Loucy (cell line): ENCODE measurements around the gene PRL.

Source experiments
- H2AFZ ChIP-seq: fragments of 200-600 bp; sonication (generic); 2 replicates; pipeline ENCODE4 v1.6.0; 2016; ENCODE audit warnings: antibody characterized with exemption, mild to moderate bottlenecking, low read length, moderate library complexity
- H3F3A ChIP-seq: fragments of 200-600 bp; 2 replicates; pipeline ENCODE4 v1.6.0; 2016; ENCODE audit warnings: antibody characterized with exemption, low read depth, mild to moderate bottlenecking
- H3K27me3 ChIP-seq: fragments of 200-600 bp; sonication (generic); 2 replicates; pipeline ENCODE4 v1.6.1; 2014; ENCODE audit warnings: low read length, mild to moderate bottlenecking; ENCODE audit not compliant: insufficient read depth, poor library complexity, severe bottlenecking
- H3K36me3 ChIP-seq: fragments of 200-600 bp; sonication (generic); 2 replicates; pipeline ENCODE4 v1.6.1; 2016; ENCODE audit warnings: low read length; ENCODE audit not compliant: insufficient read depth
- H3K4me1 ChIP-seq: fragments of 200-600 bp; sonication (generic); 2 replicates; pipeline ENCODE4 v1.5.1; 2014; ENCODE audit warnings: low read length, mild to moderate bottlenecking; ENCODE audit not compliant: insufficient read depth, poor library complexity, severe bottlenecking
- H3K4me2 ChIP-seq: fragments of 200-600 bp; sonication (generic); 2 replicates; pipeline ENCODE4 v1.6.0; 2014; ENCODE audit warnings: antibody characterized with exemption, low read length, low read depth, mild to moderate bottlenecking; ENCODE audit not compliant: poor library complexity, severe bottlenecking
- H3K4me3 ChIP-seq: fragments of 200-600 bp; sonication (generic); 2 replicates; pipeline ENCODE4 v1.5.1; 2014; ENCODE audit warnings: low read length, mild to moderate bottlenecking, mixed read lengths; ENCODE audit not compliant: poor library complexity, severe bottlenecking
- H3K79me2 ChIP-seq: fragments of 200-600 bp; sonication (generic); 2 replicates; pipeline ENCODE4 v1.6.1; 2014; ENCODE audit warnings: low read length; ENCODE audit not compliant: insufficient read depth
- H3K9ac ChIP-seq: fragments of 200-600 bp; sonication (generic); 2 replicates; pipeline ENCODE4 v1.6.0; 2014; ENCODE audit warnings: mild to moderate bottlenecking, low read depth, low read length, moderate library complexity; ENCODE audit not compliant: poor library complexity, severe bottlenecking
- H3K9me2 ChIP-seq: fragments of 200-600 bp; sonication (generic); replicated peaks from 2 replicates; pipeline ENCODE4 v1.6.1; 2016; ENCODE audit warnings: low read depth, low read length, mixed read lengths
- H3K9me3 ChIP-seq: fragments of 200-600 bp; sonication (generic); 2 replicates; pipeline ENCODE4 v1.6.1; 2014; ENCODE audit warnings: mild to moderate bottlenecking, antibody characterized with exemption, low read length, low read depth; ENCODE audit not compliant: insufficient read depth
- H4K20me1 ChIP-seq: fragments of 200-600 bp; sonication (generic); 2 replicates; pipeline ENCODE4 v1.6.0; 2014; ENCODE audit warnings: antibody characterized with exemption, low read length, mild to moderate bottlenecking; ENCODE audit not compliant: insufficient read depth, poor library complexity, severe bottlenecking
- CTCF ChIP-seq: fragments of 200-600 bp; sonication (generic); conservative IDR thresholded peaks from 2 replicates; pipeline ENCODE4 v1.5.1; 2014; ENCODE audit warnings: mild to moderate bottlenecking, antibody characterized with exemption, low read length
- EZH2phosphoT487 ChIP-seq: fragments of 200-600 bp; IDR thresholded peaks from 2 replicates; pipeline ENCODE4 v1.6.1; 2018; ENCODE audit warnings: antibody characterized with exemption, mild to moderate bottlenecking, moderate library complexity, borderline replicate concordance

PRL gene

GRCh38 chr6:22322103-22323030, 25.5 kb upstream of the PRL start:
- peak overlapping the region; percentile 3 for H3K4me2 ChIP-seq
- peaks cover 10% of the 10 kb centered on the region for H3K4me1 ChIP-seq
- no peak overlapping the region for H3K9ac ChIP-seq

GRCh38 chr6:22320750-22321149, 23.9 kb upstream of the PRL start:
- Histone ChIP-seq H3K4me2 (no peak overlapping the region), H3K79me2 (no peaks in the 10 kb centered on the region), H3K9me3 (no peaks in the 10 kb centered on the region), H3K36me3 (no peaks in the 10 kb centered on the region), H3F3A (no peaks in the 10 kb centered on the region), H3K9me2 (no peaks in the 10 kb centered on the region), H3K9ac (no peak overlapping the region), H3K4me1 (peaks cover 10% of the 10 kb centered on the region), H4K20me1 (no peaks in the 10 kb centered on the region), H3K27me3 (no peaks in the 10 kb centered on the region), H3K4me3 (no peak overlapping the region), H2AFZ (no peak overlapping the region)
- no peak for TF ChIP-seq CTCF
- no peak for TF ChIP-seq EZH2phosphoT487

More at GRCh38 chr6:22322103-22323030, 25.5 kb upstream of the PRL start:
- no peaks in the 10 kb centered on the region for H4K20me1 ChIP-seq
- H3F3A ChIP-seq: no peaks in the 10 kb centered on the region
- no peaks in the 10 kb centered on the region for H3K9me2 ChIP-seq
- no peaks in the 10 kb centered on the region for H3K27me3 ChIP-seq
- H3K9me3 ChIP-seq: no peaks in the 10 kb centered on the region
- TF ChIP-seq EZH2phosphoT487 (no peak), CTCF (no peak)
- H3K4me3 ChIP-seq: no peak overlapping the region
- H3K79me2 ChIP-seq: no peaks in the 10 kb centered on the region
- no peaks in the 10 kb centered on the region for H3K36me3 ChIP-seq
- 0 out of 2 replicates have a peak overlapping the region, but pooled peaks have one; percentile 5 for H2AFZ ChIP-seq

- no peaks in the 10 kb centered on the region for H4K20me1 ChIP-seq
- no peaks in the 10 kb centered on the region for H3F3A ChIP-seq
- no peak overlapping the region for H3K4me2 ChIP-seq
- TF ChIP-seq EZH2phosphoT487 (no peak), CTCF (no peak)
- peaks cover 5% of the 10 kb centered on the region; the same call in 1 of the 2 replicates for H3K9me3 ChIP-seq
- H3K9ac ChIP-seq: no peak overlapping the region
- H3K27me3 ChIP-seq: no peaks in the 10 kb centered on the region
- no peaks in the 10 kb centered on the region for H3K79me2 ChIP-seq
- H3K4me1 ChIP-seq: peaks cover 10% of the 10 kb centered on the region
- H3K9me2 ChIP-seq: no peaks in the 10 kb centered on the region
- H3K4me3 ChIP-seq: no peak overlapping the region
- no peaks in the 10 kb centered on the region for H3K36me3 ChIP-seq
- no peak overlapping the region for H2AFZ ChIP-seq
These were observed 21.6 kb upstream of the PRL start for GRCh38 chr6:22318404-22318803.
